ENCODE results near the gene NDUFS6.
A peak's percentile ranks its signal among the peaks of the same experiment; 100 is the strongest.

The NDUFS6 gene

DNA sequence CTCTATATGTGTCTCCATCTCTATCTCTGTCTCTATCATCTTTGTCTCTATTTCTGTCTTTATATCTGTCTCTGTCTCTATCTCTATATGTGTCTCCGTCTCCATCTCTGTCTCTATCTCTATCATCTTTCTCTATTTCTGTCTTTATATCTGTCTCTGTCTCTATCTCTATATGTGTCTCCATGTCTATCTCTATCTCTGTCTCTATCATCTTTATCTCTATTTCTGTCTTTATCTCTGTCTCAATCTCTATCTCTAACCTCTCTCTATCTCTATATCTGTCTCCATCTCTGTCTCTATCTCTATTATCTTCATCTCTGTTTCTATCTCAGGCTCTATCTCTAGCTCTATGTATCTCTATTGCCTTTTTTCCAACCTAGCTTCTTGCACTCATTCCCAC lies 44.5 kb downstream of the NDUFS6 start:
- Histone ChIP-seq H3K9me3 (ENCODE audit: insufficient read depth, low read depth, low read length) (no peaks in the 10 kb centered on the region), H3K36me3 (ENCODE audit: insufficient read depth, low read depth, low read length) (no peaks in the 10 kb centered on the region), H3K4me3 (ENCODE audit: low read length) (no peak overlapping the region), H3K27me3 (ENCODE audit: insufficient read depth, low read length) (peaks cover 61% of the 10 kb centered on the region), H3K27ac (ENCODE audit: low read length) (no peak overlapping the region), H3K9ac (ENCODE audit: low read depth, low read length) (no peak overlapping the region), H3K4me1 (ENCODE audit: insufficient read depth, low read length) (peaks cover 9% of the 10 kb centered on the region)

DNA sequence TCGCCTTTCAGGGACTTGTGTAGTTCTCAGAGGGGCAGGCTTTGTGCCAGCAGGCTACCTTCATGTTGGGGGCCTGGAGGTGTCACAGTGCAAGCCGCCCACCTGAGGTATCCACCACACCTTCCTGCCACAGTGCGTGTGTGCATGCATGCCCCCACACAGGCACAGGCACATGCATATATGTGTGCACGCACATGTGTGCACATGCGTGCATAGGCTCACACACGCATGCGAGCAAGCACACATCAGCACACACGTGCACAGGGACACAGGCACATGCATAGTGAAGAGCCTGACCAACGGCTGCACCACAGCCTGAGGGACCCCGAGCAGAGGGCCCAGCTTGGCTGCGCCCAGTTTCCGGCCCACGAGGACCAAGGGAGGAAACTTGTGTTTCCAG lies 45.4 kb downstream of the NDUFS6 start:
- H3K27me3 ChIP-seq (ENCODE audit: insufficient read depth, low read length) = peaks cover 69% of the 10 kb centered on the region
- H3K36me3 ChIP-seq (ENCODE audit: insufficient read depth, low read depth, low read length) = no peaks in the 10 kb centered on the region
- peaks cover 4% of the 10 kb centered on the region; the same call in 1 of the 2 replicates for H3K4me1 ChIP-seq (ENCODE audit: insufficient read depth, low read length)
- H3K9me3 ChIP-seq (ENCODE audit: insufficient read depth, low read depth, low read length) = no peaks in the 10 kb centered on the region
- H3K9ac ChIP-seq (ENCODE audit: low read depth, low read length) = no peak overlapping the region
- no peak overlapping the region for H3K27ac ChIP-seq (ENCODE audit: low read length)
- H3K4me3 ChIP-seq (ENCODE audit: low read length) = no peak overlapping the region

DNA sequence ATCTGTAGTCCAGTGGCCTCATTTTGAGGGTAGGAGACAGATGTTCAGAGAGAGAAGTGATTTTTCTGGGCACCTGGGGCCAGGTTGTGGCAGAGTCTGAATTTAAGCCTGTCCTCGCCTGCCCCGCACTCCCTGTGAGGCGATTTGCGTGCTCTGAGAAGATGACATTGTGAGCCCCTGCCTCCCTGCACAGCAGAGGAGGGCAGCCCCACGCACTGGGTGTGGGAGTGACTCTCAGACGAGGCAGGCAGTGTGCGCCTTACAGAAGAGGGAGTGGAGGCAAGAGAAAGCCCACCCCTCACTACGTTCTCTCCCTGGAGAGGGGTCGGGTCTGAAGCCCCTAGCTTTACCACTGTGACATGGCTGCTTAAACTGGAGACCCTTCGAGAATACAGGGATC lies 45.8 kb downstream of the NDUFS6 start:
- Histone ChIP-seq H3K36me3 (ENCODE audit: insufficient read depth, low read depth, low read length) (no peaks in the 10 kb centered on the region), H3K27ac (ENCODE audit: low read length) (no peak overlapping the region), H3K4me3 (ENCODE audit: low read length) (no peak overlapping the region), H3K4me1 (ENCODE audit: insufficient read depth, low read length) (peaks cover 7% of the 10 kb centered on the region; the same call in 1 of the 2 replicates), H3K9me3 (ENCODE audit: insufficient read depth, low read depth, low read length) (no peaks in the 10 kb centered on the region), H3K27me3 (ENCODE audit: insufficient read depth, low read length) (peaks cover 69% of the 10 kb centered on the region), H3K9ac (ENCODE audit: low read depth, low read length) (no peak overlapping the region)

DNA sequence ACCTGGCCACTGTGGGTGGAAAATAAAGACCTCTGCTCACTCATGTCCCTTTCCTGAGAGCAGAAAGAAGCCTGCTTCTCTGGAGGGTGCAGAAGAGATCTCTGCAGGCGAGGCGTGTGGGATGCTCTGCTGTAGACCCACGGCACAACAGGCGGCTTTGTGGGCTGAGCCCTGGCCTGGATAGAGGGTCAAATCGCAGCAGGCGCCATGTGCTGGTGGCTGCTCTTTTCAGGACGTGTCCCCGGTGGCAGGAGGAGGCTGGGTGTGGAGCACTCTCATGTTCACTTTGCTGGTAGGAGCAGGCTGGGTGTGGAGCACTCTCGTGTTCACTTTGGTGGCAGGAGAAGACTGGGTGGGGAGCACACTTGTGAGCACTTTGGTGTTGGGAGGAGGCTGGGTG lies 46.4 kb downstream of the NDUFS6 start:
- Histone ChIP-seq H3K27ac (ENCODE audit: low read length) (no peak overlapping the region), H3K9me3 (ENCODE audit: insufficient read depth, low read depth, low read length) (no peaks in the 10 kb centered on the region), H3K27me3 (ENCODE audit: insufficient read depth, low read length) (peaks cover 74% of the 10 kb centered on the region), H3K9ac (ENCODE audit: low read depth, low read length) (no peak overlapping the region), H3K4me1 (ENCODE audit: insufficient read depth, low read length) (peaks cover 7% of the 10 kb centered on the region; the same call in 1 of the 2 replicates), H3K4me3 (ENCODE audit: low read length) (no peak overlapping the region), H3K36me3 (ENCODE audit: insufficient read depth, low read depth, low read length) (no peaks in the 10 kb centered on the region)

DNA sequence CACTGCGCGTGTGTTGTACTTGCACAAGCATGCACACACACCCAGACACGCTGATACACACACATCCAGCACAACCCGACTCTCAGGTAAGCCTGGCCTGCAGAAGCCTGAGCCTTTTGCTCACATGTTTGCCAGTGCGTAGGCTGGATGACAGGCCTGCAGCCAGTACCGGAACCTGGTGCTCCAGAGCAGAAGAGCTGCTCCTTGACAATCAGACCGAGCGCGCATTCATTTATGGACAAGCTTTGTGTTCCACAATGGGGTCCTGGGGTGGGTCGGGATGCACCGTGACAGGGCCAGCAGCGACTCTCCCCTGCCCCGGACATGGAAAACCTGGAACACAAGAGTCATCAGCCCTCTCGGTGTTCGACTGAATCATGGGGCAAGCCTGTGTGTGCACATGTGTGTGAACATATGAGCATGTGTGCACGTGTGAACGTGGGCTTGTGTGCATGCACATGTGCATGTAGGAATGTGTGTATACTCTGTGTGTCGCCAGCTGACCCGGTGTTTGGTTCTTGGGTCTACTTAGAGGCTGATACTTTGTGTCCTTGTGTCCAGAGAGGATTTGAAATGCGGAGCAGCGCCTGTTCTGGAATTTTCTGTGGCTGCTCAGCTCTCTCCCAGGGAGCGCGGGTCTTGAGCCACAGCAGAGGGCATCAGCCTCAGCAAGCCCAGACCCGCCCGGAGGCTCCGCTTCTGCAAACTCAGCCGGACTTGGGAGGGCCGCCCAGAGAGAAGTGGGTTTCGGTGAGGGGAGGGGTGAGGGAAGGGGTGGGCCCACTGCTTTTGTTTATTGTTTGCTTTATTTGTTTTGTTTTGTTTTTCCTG lies 49.3 kb downstream of the NDUFS6 start:
- H3K27ac ChIP-seq (ENCODE audit: low read length) = no peak overlapping the region
- peaks cover 7% of the 10 kb centered on the region; the same call in 1 of the 2 replicates for H3K4me1 ChIP-seq (ENCODE audit: insufficient read depth, low read length)
- H3K9me3 ChIP-seq (ENCODE audit: insufficient read depth, low read depth, low read length) = no peaks in the 10 kb centered on the region
- no peaks in the 10 kb centered on the region for H3K36me3 ChIP-seq (ENCODE audit: insufficient read depth, low read depth, low read length)
- peak overlapping the region; percentile 68; the same call in 1 of the 2 replicates for H3K4me3 ChIP-seq (ENCODE audit: low read length)
- peaks cover 90% of the 10 kb centered on the region for H3K27me3 ChIP-seq (ENCODE audit: insufficient read depth, low read length)
- H3K9ac ChIP-seq (ENCODE audit: low read depth, low read length) = no peak overlapping the region

DNA sequence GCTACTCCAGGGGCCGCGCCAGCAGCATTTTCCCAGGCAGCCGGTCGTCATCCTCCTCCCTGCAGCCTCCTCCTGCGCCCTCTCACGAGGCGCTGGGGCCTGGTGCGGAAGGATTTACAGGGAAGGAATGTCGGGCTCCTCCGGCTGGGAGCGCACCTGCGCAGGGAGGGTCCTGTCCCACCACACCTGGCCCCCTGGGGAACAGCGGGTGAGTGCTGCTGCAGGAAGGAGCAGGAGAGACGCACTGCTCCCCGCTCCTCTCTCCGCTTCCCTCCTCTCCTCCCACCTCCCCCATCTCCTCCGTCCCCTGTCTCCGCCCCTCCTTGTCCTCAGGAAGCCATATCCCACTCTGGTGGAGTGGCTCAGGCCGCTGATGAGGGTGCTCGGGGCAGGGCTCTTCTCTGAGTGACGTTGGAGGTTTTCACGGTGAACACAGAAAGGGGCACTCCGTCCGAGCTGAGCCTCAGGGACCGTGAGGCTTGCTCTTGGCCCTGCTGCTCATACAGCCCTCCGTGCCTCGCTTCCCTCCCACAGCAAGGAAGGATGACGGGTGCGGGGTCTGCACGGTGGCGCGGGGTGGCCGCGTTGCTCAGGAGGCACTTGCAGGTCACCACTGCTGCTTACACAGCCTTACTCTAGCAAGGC lies 50.2 kb downstream of the NDUFS6 start:
- H3K27ac ChIP-seq (ENCODE audit: low read length) = no peak overlapping the region
- H3K27me3 ChIP-seq (ENCODE audit: insufficient read depth, low read length) = peaks cover 82% of the 10 kb centered on the region
- H3K9me3 ChIP-seq (ENCODE audit: insufficient read depth, low read depth, low read length) = no peaks in the 10 kb centered on the region
- H3K4me1 ChIP-seq (ENCODE audit: insufficient read depth, low read length) = peaks cover 7% of the 10 kb centered on the region; the same call in 1 of the 2 replicates
- H3K4me3 ChIP-seq (ENCODE audit: low read length) = peak overlapping the region; percentile 68
- H3K9ac ChIP-seq (ENCODE audit: low read depth, low read length) = 0 out of 2 replicates have a peak overlapping the region, but pooled peaks have one; percentile 38
- no peaks in the 10 kb centered on the region for H3K36me3 ChIP-seq (ENCODE audit: insufficient read depth, low read depth, low read length)

DNA sequence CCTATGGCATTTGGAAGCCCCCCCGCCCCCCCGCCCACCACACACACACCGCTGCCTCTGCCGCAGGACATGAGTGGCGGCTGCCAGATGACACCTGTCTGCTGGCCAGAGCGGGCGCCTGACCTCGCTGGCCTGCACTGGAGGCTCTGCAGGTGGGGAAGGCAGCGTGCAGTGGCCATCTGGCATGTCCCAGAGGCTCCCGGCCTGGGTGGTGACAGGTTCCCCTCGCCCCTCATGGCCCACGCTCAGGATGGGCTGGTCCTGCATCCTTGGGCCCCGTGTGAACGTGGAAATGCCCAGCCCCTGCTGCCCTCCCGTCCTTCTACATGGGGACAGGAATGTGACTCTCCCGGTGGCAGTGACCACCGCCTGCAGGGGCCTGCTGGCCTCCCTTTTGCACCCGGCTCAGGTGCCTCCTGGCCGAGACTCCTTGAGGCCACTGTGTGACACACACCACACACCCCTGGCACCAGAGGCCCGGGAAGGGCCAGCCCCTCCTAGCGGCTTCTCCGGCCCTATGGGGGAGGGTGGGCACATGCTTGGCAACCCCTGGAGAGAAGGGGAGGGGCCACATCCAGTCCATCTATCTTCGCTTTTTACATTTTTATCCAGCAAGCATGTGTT lies 51.2 kb downstream of the NDUFS6 start:
- Histone ChIP-seq H3K4me1 (ENCODE audit: insufficient read depth, low read length) (peaks cover 7% of the 10 kb centered on the region; the same call in 1 of the 2 replicates), H3K27me3 (ENCODE audit: insufficient read depth, low read length) (peaks cover 75% of the 10 kb centered on the region), H3K9ac (ENCODE audit: low read depth, low read length) (no peak overlapping the region), H3K4me3 (ENCODE audit: low read length) (no peak overlapping the region), H3K27ac (ENCODE audit: low read length) (no peak overlapping the region), H3K9me3 (ENCODE audit: insufficient read depth, low read depth, low read length) (no peaks in the 10 kb centered on the region), H3K36me3 (ENCODE audit: insufficient read depth, low read depth, low read length) (no peaks in the 10 kb centered on the region)

DNA sequence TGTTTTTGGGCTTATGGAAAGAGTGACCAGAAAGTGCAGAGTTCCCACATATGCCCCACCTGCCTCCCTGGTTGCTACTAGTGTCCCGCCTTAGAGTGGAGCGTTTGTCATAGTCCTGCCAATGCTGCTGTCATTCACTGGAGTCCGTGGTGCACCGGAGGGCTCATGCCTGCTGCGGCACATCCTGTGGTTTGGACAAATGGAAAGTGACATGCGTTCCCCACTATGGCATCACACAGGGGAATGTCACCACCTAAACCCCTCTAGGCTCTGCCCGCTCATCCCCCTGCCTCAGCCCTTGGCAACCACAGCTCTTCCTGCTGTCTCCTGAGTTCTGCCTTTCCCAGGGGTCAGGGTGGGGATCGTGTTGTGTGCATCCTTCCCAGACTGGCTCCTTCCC lies 52.3 kb downstream of the NDUFS6 start:
- H3K9me3 ChIP-seq (ENCODE audit: insufficient read depth, low read depth, low read length) = no peaks in the 10 kb centered on the region
- no peak overlapping the region for H3K9ac ChIP-seq (ENCODE audit: low read depth, low read length)
- H3K27ac ChIP-seq (ENCODE audit: low read length) = no peak overlapping the region
- no peak overlapping the region for H3K4me3 ChIP-seq (ENCODE audit: low read length)
- H3K27me3 ChIP-seq (ENCODE audit: insufficient read depth, low read length) = peaks cover 65% of the 10 kb centered on the region
- no peaks in the 10 kb centered on the region for H3K36me3 ChIP-seq (ENCODE audit: insufficient read depth, low read depth, low read length)
- H3K4me1 ChIP-seq (ENCODE audit: insufficient read depth, low read length) = peaks cover 7% of the 10 kb centered on the region; the same call in 1 of the 2 replicates

DNA sequence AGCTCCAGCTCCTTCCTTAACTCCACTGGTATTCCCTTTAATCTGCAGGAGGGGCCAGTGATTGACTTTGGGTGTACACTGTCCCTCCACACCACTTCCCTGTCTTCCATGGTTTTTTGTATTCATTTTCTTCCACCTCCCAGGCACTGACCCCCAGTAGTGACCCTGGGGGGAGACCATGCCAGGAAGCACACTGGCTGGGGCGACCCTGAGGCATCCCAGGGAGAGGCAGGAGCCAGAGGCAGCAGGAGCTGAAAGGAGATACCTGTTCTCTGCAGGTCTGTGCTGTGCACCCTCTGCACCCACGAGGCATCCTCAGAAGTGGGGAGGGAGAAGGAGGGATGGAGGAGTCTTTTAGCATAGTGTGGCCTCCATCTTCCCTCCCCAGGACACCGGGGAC lies 53.9 kb downstream of the NDUFS6 start:
- Histone ChIP-seq H3K36me3 (ENCODE audit: insufficient read depth, low read depth, low read length) (no peaks in the 10 kb centered on the region), H3K9ac (ENCODE audit: low read depth, low read length) (no peak overlapping the region), H3K4me3 (ENCODE audit: low read length) (no peak overlapping the region), H3K27ac (ENCODE audit: low read length) (no peak overlapping the region), H3K9me3 (ENCODE audit: insufficient read depth, low read depth, low read length) (no peaks in the 10 kb centered on the region), H3K4me1 (ENCODE audit: insufficient read depth, low read length) (peaks cover 7% of the 10 kb centered on the region; the same call in 1 of the 2 replicates), H3K27me3 (ENCODE audit: insufficient read depth, low read length) (peaks cover 50% of the 10 kb centered on the region)

DNA sequence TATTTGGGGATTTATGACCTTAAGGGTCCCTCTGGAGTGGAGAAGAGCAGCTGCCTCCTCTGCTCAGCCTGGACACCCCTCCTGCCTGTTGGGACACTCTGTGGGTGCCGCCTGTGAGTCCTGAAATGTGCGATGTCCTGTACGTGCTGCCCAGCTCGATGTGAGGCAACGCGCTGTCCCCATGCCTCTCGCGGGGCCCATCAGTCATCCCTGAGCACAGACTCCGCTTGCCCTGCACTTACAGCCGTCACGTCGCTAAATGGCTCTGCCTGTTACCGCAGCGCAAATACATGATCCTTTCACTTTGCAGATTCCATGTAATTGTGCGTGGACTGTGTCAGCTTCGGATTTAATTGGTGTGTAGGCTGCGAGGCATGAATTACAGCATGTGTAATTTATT lies 54.4 kb downstream of the NDUFS6 start:
- Histone ChIP-seq H3K27ac (ENCODE audit: low read length) (no peak overlapping the region), H3K4me3 (ENCODE audit: low read length) (no peak overlapping the region), H3K27me3 (ENCODE audit: insufficient read depth, low read length) (peaks cover 44% of the 10 kb centered on the region), H3K9ac (ENCODE audit: low read depth, low read length) (no peak overlapping the region), H3K9me3 (ENCODE audit: insufficient read depth, low read depth, low read length) (no peaks in the 10 kb centered on the region), H3K36me3 (ENCODE audit: insufficient read depth, low read depth, low read length) (no peaks in the 10 kb centered on the region), H3K4me1 (ENCODE audit: insufficient read depth, low read length) (peaks cover 6% of the 10 kb centered on the region; the same call in 1 of the 2 replicates)

DNA sequence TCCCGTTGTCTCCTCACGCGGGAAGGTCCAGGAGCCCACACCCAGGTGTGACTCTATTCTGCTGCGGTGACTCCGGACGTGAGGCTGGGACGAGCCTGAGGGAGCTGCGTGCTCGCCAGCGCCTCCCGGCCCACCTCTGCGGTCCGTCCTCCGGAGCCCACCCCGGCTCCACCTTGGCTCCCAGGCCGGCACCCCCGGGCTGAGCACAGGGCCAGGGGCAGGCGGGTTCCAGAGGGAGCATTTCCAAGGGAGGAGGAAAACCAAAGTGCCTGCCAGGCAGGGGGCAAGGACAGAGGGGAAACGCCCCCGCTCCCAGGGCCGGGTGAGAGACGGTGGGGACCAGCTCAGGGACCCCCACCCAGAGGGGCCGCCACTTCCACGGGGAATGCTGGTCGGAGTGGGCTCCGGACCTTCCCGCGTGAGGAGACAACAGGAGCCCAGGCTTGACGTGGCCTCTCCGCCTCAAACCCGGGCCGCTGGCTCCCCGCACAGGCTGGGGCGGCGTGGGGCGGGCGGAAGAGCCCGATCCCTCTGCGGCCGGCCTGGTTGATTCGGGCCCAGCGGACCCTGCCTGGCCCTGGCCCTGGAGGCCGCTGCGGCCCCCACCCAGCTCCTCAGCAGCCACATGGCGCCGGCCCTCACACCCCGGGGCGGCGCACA lies 55.5 kb downstream of the NDUFS6 start:
- H3K9me3 ChIP-seq (ENCODE audit: insufficient read depth, low read depth, low read length) = no peaks in the 10 kb centered on the region

More for the DNA sequence above, 55.5 kb downstream of the NDUFS6 start:
- Histone ChIP-seq H3K27me3 (ENCODE audit: insufficient read depth, low read length) (peaks cover 33% of the 10 kb centered on the region), H3K4me1 (ENCODE audit: insufficient read depth, low read length) (peaks cover 2% of the 10 kb centered on the region; the same call in 1 of the 2 replicates), H3K36me3 (ENCODE audit: insufficient read depth, low read depth, low read length) (no peaks in the 10 kb centered on the region), H3K4me3 (ENCODE audit: low read length) (no peak overlapping the region), H3K27ac (ENCODE audit: low read length) (no peak overlapping the region), H3K9ac (ENCODE audit: low read depth, low read length) (no peak overlapping the region)

Measured in iPS-20b (cell line).